Measurements from ENCODE around the gene TSSK6. TPM values are rescaled to one million over a fixed set of nuclear protein-coding genes. Genes with fewer than 3 reads are reported as not detected.

TSSK6 gene
- total RNA-seq, 6 experiments from 2014 or later, result 0.61 to 1.3 (median 0.92) TPM

- no peak for TF ChIP-seq CTCF (IDR thresholded peaks at IDR 0.05)
Observed at GRCh38 chr19:19514215-19514657, 1.1 kb downstream of the TSSK6 start.

GRCh38 chr19:19513682-19514081, 1.7 kb downstream of the TSSK6 start:
- Mint-ChIP-seq H3K36me3 (ENCODE audit: low read depth) (peaks cover 10% of the 10 kb centered on the region; the same call in 1 of the 2 replicates), H3K27ac (no peak overlapping the region), H3K4me1 (ENCODE audit: low read depth) (no peaks in the 10 kb centered on the region), H3K27me3 (ENCODE audit: insufficient read depth) (peaks cover 4% of the 10 kb centered on the region; the same call in 1 of the 2 replicates), H3K9me3 (no peaks in the 10 kb centered on the region), H3K4me3 (no peak overlapping the region)
- TF ChIP-seq CTCF (IDR thresholded peaks at IDR 0.05), result no peak
- DNase-seq, result no peak

More at GRCh38 chr19:19514215-19514657, 1.1 kb downstream of the TSSK6 start:
- H3K36me3 Mint-ChIP-seq (ENCODE audit: low read depth), result peaks cover 7% of the 10 kb centered on the region; the same call in 1 of the 2 replicates
- H3K27ac Mint-ChIP-seq, result no peak overlapping the region
- no peaks in the 10 kb centered on the region for H3K9me3 Mint-ChIP-seq
- no peak overlapping the region for H3K4me3 Mint-ChIP-seq
- no peaks in the 10 kb centered on the region for H3K4me1 Mint-ChIP-seq (ENCODE audit: low read depth)
- H3K27me3 Mint-ChIP-seq (ENCODE audit: insufficient read depth), result peaks cover 4% of the 10 kb centered on the region; the same call in 1 of the 2 replicates
- DNase-seq, result no peak

GRCh38 chr19:19510432-19510831, 4.9 kb downstream of the TSSK6 start:
- H3K27ac Mint-ChIP-seq, result no peak overlapping the region
- no peaks in the 10 kb centered on the region for H3K9me3 Mint-ChIP-seq
- H3K27me3 Mint-ChIP-seq (ENCODE audit: insufficient read depth), result peaks cover 7% of the 10 kb centered on the region
- H3K4me1 Mint-ChIP-seq (ENCODE audit: low read depth), result no peaks in the 10 kb centered on the region
- H3K4me3 Mint-ChIP-seq, result no peak overlapping the region
- no peak for TF ChIP-seq CTCF (IDR thresholded peaks at IDR 0.05)
- peaks cover 22% of the 10 kb centered on the region for H3K36me3 Mint-ChIP-seq (ENCODE audit: low read depth)
- peak; percentile 41 for DNase-seq

GRCh38 chr19:19508217-19508616, 7.1 kb downstream of the TSSK6 start:
- Mint-ChIP-seq H3K27ac (no peak overlapping the region), H3K9me3 (no peaks in the 10 kb centered on the region), H3K4me1 (ENCODE audit: low read depth) (no peaks in the 10 kb centered on the region), H3K36me3 (ENCODE audit: low read depth) (peaks cover 20% of the 10 kb centered on the region), H3K4me3 (no peak overlapping the region), H3K27me3 (ENCODE audit: insufficient read depth) (peaks cover 7% of the 10 kb centered on the region)
- no peak for TF ChIP-seq CTCF (IDR thresholded peaks at IDR 0.05)
- no peak for DNase-seq

- H3K9me3 Mint-ChIP-seq, result no peaks in the 10 kb centered on the region
- peaks cover 21% of the 10 kb centered on the region for H3K36me3 Mint-ChIP-seq (ENCODE audit: low read depth)
- no peak for DNase-seq
- H3K4me1 Mint-ChIP-seq (ENCODE audit: low read depth), result no peaks in the 10 kb centered on the region
- peaks cover 7% of the 10 kb centered on the region for H3K27me3 Mint-ChIP-seq (ENCODE audit: insufficient read depth)
- H3K27ac Mint-ChIP-seq, result no peak overlapping the region
- no peak for TF ChIP-seq CTCF (IDR thresholded peaks at IDR 0.05)
- H3K4me3 Mint-ChIP-seq, result no peak overlapping the region
Observed at GRCh38 chr19:19507354-19507753, 8.0 kb downstream of the TSSK6 start.

GRCh38 chr19:19506592-19506991, 8.8 kb downstream of the TSSK6 start:
- Mint-ChIP-seq H3K9me3 (no peaks in the 10 kb centered on the region), H3K36me3 (ENCODE audit: low read depth) (peaks cover 21% of the 10 kb centered on the region), H3K27ac (no peak overlapping the region), H3K4me1 (ENCODE audit: low read depth) (no peaks in the 10 kb centered on the region), H3K27me3 (ENCODE audit: insufficient read depth) (peaks cover 3% of the 10 kb centered on the region), H3K4me3 (no peak overlapping the region; the same call in 1 of the 2 replicates)
- no peak for TF ChIP-seq CTCF (IDR thresholded peaks at IDR 0.05)
- DNase-seq, result no peak

All from HFFc6 (cell line).